Cardiac fibroblast (primary cell): Measurements from ENCODE around the gene ANKRD44.

ENCODE experiments used
- DNase-seq, 2 donors: peaks; one replicate each; pipeline versions ENCODE4 v3.0.0 to v3.0.0-alpha.2; 2010; ENCODE audit warnings: low read depth in 2 of 2
- H3K4me3 ChIP-seq, 2 donors: replicated peaks in 1 of 2; 1 replicate in 1 of 2; 2 replicates in 1 of 2; pipeline ENCODE4 v1.5.1; 2011; ENCODE audit warnings: low read depth in 2 of 2, low read length in 2 of 2, mild to moderate bottlenecking in 2 of 2, moderate library complexity in 1 of 2
- TF ChIP-seq, protein P1 (sequence below): IDR thresholded peaks from one replicate; pipeline ENCODE4 v1.5.1; 2011; ENCODE audit warnings: low read depth, mild to moderate bottlenecking, low read length, inconsistent platforms

Gene ANKRD44

DNA sequence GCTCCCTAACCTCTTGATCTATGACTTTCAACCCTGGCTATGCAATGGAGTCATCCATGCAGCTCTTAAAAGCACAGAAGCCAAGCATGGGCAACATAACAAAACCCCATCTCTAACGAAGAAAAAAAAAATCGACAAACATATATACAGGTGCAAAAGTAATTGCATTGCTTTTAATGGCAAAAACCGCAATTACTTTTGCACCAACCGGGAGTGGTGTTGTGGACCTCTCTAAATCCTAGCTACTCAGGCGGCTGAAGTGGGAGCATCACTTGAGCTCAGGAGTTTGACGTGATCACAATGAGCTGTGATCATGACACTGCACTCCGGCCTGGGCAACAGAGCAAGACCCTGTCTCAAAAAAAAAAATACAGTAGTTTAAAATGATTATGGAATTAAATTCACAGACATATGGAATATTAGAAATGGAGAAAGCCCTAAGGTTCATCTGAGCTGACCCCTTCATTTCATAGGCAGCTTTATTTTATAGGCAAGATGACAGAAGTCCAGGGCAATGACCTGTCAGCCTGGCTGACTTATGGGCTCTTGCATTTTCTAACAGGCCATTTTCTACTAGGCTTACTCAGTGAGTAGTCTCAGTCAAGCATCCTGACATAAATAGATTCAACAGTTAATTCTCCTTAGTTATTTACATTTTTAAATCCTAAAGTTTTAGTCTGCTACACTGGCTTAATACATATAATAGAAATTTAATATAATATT lies 183.8 kb downstream of the ANKRD44 start:
- DNase-seq: no peak
- TF ChIP-seq, protein P1, sequence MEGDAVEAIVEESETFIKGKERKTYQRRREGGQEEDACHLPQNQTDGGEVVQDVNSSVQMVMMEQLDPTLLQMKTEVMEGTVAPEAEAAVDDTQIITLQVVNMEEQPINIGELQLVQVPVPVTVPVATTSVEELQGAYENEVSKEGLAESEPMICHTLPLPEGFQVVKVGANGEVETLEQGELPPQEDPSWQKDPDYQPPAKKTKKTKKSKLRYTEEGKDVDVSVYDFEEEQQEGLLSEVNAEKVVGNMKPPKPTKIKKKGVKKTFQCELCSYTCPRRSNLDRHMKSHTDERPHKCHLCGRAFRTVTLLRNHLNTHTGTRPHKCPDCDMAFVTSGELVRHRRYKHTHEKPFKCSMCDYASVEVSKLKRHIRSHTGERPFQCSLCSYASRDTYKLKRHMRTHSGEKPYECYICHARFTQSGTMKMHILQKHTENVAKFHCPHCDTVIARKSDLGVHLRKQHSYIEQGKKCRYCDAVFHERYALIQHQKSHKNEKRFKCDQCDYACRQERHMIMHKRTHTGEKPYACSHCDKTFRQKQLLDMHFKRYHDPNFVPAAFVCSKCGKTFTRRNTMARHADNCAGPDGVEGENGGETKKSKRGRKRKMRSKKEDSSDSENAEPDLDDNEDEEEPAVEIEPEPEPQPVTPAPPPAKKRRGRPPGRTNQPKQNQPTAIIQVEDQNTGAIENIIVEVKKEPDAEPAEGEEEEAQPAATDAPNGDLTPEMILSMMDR: no peak

DNA sequence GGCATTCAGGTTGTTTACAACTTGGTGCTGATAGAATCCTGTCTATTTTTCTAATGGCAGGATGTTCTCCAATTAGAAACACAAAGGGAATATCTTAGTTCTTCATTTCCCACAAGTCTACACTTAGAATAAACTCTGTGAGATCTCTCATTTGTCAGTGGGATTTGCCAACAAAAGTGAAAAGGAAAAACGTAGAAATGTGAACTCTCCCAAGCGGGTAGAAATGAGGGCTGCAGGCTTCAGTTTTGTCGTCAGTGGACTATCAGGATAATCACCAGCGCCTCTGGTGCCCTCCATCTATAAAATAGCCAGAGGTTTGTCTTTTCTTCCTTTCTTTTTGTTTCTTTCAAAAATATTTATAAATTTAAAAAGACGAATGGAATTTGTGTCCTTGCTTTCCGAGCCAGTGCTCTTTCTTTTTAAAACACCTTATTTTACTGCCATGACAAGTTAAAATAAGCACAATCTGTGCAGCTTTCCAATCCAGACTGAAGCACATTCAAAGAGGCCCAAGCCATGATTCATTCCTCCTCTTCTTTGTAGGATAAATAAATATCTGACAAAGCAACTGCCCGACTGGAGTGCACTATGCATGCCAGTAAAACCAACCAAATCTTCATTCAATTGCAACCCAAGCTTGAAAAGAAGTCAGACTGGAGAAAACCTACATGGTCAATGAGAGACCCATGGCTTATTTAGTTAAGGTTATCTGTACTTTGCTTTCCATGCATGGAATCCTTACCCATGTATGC lies 185.8 kb downstream of the ANKRD44 start:
- TF ChIP-seq, protein P1: no peak
- peak in 1 of 2 donors; percentile 19 for DNase-seq
- H3K4me3 ChIP-seq: no peak overlapping the region

More for the DNA sequence above, 183.8 kb downstream of the ANKRD44 start:
- H3K4me3 ChIP-seq: no peak overlapping the region

DNA sequence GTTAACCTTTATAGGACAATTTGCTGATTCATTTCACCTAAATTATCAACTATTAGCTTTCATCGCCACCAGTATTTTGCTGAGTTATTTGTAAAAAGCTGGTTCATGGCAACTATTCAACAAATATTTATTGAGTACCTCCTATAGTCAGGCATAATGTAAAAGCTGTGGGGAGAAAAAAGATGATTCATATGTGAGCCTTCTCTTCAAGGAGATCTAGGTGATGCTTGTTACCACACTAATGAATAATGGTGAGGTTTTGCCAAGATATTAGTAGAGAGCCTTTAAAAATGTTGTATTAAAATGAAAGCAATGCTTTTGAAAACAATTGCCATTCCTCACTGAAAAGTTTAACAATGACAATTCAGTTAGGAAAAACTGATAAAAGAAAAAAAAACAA lies 187.8 kb downstream of the ANKRD44 start:
- TF ChIP-seq, protein P1: no peak
- H3K4me3 ChIP-seq: no peak overlapping the region
- peak in 1 of 2 donors; percentile 24 for DNase-seq

DNA sequence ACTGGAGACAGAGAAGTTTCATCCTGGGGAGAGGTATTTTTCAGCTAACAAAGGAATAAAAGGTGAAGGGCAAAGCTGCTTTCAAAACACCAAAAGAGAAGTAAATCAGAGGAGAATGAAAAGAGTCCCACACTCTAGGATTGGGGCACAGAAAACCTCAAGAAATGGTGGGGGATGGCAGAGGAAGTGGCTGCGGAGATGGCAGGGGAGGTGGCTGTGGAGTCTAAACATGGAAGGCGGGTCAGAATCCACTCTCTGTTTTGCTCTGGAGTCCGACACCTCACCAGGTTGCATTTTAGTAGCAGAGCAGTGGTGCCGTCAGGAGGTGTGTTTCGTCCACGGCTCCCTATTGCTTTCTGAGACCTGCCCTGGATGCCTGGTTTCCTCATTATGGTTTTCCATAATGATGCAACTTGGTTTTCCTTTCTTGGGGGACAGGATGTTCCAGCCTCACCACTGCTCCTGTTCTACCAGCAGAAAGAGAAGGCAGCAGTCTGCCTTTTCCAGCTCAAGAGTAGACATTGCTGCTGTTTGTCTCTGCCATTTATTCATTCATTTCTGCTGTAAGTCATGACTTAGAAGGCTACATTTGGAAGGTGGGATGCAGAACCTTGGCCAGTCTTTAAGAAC lies 188.7 kb downstream of the ANKRD44 start:
- H3K4me3 ChIP-seq: no peak overlapping the region
- peak in 1 of 2 donors; percentile 45 for DNase-seq
- TF ChIP-seq, protein P1: no peak

DNA sequence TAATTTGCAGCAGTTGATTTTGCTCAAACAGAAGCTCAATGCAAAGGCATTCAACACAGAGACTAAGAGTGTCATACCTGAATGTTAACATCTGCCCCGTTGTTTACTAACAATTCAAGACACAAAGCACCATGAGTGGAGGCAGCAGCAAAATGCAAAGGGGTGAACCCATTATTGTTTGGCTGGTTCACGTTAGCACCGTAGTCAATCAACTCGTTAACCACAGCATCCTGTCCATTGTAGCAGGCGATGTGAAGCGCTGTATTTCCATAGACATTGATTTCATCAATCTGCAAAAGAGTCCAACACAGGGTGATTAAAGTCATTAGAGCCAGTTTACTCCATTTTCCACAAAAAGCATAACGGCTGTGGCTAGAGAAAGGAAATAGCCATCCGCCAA lies 189.3 kb downstream of the ANKRD44 start:
- TF ChIP-seq, protein P1: no peak
- no peak for DNase-seq

DNA sequence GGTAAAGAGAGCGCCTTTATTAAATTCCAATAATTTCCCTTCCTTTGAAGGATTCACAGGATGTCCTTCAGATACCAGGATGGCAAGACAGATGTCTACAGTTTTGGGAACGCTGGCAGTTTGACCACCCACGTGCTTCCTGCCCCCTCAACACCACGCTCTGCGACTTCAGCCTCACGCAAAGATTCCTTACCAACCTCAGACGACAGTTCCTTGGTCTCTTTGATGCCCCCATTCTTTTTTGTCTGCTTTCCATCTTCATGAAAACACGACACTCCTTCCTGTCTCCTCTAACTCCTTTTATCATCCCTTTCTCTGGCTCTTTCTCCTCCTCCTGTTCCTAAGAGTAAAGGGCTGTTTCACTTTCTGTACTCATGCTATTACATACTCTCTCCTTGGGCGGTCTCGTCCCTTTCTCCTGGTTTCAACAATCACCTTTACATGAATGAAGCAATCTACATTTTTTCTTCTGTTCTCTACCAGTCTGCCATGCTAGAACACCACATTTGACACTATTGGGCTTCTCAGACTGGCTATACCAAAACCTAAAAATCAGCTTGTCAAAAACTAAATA lies 194.2 kb downstream of the ANKRD44 start:
- TF ChIP-seq, protein P1: no peak
- no peak for DNase-seq
- no peak overlapping the region for H3K4me3 ChIP-seq

More for the DNA sequence above, 189.3 kb downstream of the ANKRD44 start:
- H3K4me3 ChIP-seq: no peak overlapping the region
